Brain pericyte (primary cell): Measurements from ENCODE around the gene PER2.
"Not testable (repeated sequence)": the region's sequence is repeated elsewhere in the genome, so short reads cannot be mapped to it uniquely, and the experiment has no call there.

Source experiments
- DNase-seq: peaks from one replicate; pipeline ENCODE4 v3.0.0-alpha.2; 2012; ENCODE audit warnings: low read depth, low spot score

PER2 gene, protein sequence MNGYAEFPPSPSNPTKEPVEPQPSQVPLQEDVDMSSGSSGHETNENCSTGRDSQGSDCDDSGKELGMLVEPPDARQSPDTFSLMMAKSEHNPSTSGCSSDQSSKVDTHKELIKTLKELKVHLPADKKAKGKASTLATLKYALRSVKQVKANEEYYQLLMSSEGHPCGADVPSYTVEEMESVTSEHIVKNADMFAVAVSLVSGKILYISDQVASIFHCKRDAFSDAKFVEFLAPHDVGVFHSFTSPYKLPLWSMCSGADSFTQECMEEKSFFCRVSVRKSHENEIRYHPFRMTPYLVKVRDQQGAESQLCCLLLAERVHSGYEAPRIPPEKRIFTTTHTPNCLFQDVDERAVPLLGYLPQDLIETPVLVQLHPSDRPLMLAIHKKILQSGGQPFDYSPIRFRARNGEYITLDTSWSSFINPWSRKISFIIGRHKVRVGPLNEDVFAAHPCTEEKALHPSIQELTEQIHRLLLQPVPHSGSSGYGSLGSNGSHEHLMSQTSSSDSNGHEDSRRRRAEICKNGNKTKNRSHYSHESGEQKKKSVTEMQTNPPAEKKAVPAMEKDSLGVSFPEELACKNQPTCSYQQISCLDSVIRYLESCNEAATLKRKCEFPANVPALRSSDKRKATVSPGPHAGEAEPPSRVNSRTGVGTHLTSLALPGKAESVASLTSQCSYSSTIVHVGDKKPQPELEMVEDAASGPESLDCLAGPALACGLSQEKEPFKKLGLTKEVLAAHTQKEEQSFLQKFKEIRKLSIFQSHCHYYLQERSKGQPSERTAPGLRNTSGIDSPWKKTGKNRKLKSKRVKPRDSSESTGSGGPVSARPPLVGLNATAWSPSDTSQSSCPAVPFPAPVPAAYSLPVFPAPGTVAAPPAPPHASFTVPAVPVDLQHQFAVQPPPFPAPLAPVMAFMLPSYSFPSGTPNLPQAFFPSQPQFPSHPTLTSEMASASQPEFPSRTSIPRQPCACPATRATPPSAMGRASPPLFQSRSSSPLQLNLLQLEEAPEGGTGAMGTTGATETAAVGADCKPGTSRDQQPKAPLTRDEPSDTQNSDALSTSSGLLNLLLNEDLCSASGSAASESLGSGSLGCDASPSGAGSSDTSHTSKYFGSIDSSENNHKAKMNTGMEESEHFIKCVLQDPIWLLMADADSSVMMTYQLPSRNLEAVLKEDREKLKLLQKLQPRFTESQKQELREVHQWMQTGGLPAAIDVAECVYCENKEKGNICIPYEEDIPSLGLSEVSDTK (N-terminal part only)

DNA sequence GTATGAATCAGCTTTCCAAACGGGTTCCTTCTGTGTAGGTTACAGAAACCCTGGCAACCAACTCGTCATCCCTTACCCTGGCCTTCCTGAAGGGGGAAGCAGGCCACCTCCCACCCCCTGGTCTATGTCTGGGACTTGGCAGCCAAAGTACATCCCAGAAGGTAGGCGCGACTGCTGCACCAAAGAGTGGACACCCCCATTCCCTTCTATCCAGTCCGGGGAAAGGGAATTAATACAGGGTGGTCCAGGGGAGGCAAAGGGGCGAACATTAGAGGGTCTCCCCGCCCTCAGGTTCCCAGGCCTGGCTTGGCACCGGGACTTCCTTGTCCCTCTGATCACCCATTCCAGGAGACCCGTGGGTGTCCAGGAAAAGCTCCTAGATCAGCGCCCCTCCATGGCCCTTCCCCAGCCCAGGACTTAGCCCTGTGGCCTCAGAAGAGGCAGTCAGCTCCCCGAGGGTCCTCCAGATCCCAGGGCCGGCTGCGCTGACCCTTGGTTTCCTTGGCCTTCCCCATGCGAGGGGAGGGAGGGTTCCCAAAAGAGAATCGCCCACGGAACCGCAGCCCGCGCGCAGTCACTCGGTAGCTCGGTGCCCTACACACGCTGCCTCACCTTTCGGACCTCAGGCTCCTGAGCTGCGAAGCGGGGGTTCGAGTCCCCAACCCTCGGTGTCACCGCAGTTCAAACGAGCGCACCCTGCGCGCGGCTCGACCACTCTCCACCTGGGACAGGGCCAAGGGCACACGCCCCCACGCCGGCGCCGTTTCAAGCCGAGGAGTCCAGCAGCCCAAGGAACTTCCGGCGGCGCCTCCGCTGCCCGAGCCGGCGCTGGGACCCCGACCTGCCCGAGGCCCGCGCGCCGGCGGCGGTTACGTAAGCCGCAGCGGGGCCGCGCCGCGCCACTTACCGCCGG is at the start of gene PER2:
Gene PER2 (minus strand): TSS at position 874 of the 913 bp plus-strand sequence. CDS start 10,674 bp downstream, outside the sequence.
- no peak for DNase-seq

DNA sequence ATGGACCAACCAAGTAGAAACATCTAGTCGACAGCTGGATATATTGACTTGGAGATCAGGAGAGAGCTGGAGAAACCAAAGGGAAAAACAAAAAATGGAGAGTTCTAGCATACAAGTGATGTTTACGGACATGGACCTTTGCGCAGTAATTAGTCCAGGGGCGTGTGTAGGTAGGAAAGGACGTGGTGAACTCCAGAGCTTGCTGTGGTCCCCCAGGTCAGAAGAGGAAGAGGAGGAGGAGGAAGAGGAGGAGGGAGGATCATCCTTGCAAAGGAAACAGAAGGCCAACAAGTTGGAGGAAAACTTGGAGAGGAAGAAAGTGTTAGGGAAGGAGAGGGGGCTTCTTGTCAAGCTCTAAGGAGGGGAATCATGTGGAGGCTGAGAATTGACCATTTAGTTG is 49.4 kb upstream of the PER2 start:
- no peak for DNase-seq

DNA sequence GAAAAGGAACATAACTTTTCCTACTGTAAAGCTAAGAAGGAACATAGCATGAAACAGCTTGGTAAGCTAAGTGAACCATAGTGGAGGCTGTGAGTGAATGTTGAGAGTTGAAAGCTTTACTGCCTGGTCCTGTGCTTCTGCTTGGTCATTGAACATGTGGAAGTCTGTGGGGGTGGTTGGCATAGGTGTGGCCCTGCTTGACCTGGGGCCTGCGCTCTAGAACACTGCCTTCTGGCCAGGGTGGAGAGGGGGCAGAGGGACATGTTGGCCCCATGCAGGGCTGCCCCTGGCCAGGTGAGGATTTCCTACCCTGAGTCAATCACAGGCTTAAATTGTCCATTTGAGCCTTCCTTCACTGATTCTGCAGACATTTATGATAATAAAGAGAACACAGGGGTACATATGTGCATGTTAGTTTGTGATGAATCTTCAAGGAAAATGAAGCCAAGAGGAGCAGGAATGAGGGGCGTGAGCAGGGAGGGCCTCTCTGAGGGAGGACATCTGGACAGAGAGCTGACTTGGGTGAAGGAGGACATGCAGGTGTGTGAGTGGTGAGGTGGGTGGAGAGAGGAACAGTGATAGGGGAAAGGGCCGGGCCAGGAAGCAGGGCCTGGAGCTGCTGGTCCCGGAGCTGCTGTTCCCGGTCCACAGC is 48.5 kb upstream of the PER2 start:
- no peak for DNase-seq

DNA sequence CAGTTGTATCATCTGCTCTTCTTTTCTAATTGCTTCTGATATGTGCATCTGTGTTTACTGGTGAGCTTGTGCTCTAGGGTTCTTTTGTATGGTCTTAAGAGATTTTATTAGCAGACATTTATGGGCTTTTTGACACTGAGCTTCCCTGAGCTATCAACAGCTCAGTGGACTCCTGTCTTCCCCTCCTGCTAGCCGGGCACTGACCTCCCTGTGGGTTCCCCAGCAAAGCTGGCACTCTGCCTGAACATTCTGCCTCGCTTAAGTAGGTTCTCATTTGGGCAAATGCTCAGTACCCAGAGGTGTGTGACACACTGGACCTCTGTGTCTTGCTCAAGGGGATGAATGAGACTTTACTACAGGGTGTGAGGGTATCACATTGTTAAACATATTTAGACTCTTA is 47.7 kb upstream of the PER2 start:
- no peak for DNase-seq

DNA sequence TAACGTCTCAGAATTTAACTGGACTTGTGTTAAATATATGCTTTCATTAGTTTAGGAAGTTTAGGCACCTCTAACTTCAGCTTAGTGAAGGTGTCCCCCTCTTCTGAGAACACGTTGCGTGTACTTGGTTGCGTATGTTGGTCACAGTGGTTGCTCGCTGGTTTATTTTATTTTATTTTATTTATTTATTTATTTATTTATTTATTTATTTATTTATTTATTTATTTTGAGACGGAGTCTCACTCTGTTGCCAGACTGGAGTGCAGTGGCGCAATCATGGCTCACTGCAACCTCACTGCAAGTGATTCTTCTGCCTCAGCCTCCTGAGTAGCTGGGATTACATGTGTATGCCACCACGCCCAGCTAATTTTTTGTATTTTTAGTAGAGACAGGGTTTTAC is 47.2 kb upstream of the PER2 start:
- not testable (repeated sequence) for DNase-seq

DNA sequence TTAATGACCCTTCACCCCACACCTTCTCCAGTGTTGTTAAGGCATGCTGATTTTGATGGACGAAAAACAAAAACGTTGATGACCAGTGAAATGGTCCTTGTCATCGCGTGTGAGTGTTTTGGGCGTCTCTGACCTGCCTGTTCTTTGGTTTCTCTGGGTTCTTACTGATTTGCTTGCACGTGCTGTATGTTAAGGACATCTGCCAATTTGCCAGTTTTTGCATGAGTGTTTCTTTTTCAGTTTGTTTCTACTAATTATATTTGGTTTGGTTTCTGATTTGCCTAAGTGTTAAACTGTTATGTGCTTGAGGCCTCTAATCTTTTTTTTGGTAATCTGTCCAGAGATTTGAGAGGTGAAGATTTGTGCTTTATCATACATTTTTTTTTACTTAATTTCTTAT is 46.5 kb upstream of the PER2 start:
- DNase-seq = no peak

DNA sequence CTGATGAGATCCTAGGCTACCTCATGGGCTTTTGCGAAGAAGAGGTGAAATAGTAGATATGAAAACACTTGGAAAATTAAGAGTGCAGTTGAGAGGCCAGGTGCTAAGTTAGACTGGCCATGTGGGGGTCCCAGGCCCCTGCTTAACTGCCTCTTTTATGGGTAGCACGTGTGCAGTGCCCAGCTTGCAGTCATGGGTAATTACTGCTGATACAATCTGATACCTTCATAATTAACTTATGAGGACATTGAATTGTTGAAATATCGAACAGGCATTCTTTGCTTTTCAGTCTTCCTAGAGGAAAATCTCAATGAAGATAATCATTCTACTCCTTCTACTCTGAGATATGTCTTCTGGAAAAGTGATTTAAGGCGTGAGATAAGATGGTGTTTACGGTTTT is 43.5 kb upstream of the PER2 start:
- DNase-seq = no peak

DNA sequence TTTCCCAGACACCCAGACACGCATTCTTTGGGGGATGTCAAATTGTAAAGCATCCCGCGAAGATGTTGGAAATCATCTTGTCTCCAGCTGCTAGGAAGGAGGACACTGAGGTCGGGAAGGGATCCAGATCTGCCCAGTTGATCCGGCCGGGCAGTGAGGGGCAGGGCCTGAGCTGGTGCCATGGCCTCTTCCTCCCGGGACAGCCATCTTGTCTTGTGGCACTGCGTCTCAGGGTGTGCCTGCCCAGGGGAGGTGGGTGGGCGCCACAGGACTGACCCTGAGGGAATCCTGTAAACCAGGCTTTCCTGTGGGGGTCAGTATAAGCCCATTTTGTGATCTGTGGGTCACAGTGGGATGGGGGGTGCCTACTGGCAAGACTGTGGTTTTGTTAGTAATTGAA is 42.0 kb upstream of the PER2 start:
- DNase-seq = no peak

DNA sequence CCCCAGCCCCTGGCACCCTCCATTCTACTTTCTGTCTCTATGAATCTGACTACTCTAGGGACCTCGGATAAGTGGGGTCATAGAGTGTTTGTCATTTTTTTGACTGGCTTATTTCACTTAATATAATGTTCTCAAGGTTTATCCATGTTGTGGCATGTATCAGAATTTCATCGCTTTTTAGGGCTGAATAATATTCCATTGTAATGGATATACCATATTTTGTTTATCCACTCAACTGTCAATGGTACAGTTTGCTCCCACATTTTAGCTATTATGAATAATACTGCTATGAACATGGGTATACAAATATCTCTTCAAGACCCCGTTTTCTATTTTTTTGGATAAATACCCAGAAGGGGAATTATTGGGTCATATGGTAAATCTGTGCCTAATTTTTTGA is 39.3 kb upstream of the PER2 start:
- no peak for DNase-seq

DNA sequence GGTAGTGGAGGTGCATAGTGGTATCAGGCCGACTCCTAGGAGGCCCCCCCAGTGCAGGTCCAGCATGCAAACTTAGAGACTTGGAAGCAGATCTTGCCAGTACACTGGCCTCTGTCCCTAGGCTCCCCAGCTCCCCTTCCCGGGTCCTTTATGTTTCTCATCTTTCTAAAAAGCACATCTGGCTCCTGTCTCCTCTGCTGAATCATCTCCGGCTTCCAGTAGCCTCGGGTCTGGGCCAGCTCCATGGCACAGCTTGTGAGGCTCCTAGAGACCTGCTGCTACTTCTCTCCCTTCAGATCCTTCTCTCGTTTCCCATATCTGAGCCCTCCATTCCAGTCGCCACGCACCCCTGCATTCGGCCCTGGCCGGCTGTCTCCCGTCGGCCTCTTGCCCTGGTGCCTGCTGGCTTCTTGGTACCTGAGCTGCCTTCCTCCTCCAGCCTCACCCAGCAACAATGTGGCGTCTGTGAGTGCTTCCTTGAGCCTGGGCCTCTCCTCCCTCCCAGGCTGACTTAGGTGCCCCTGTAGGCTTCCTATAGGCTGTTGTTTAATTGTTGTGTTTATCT is 38.5 kb upstream of the PER2 start:
- DNase-seq = no peak

DNA sequence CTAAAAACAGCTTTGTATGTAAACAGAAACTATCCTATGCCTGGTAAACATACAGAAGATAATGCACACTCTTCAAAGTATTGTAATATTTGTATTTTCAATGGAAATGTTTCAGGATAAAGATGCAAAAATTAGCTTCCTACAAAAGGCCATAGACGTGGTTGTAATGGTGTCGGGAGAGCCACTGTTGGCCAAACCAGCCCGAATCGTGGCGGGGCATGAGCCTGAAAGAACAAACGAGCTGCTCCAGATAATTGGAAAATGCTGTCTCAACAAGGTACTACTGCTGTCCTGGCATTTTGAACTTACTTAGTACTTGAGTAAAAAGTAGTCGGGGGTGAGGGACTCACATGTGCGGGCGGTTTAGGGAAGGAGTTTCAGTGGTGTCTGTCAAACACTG is 37.3 kb upstream of the PER2 start:
- DNase-seq = no peak

DNA sequence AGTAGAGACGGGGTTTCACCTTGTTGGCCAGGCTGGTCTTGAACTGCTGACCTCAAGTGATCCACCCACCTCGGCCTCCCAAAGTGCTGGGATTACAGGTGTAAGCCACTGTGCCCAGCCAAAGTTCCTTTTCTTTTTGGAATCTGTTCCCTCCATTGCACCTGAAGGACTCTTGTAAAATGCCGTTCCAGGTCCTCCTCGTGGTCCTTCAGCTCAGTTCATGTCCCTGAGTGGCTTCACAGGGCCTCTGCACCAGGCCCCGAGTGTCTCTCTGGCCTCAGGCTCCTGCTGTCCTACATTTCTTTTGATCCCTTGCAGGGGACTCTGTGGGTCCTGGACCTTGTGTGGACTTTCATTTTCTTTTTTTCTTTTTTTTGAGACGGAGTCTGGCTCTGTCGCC is 35.8 kb upstream of the PER2 start:
- DNase-seq = not testable (repeated sequence)

DNA sequence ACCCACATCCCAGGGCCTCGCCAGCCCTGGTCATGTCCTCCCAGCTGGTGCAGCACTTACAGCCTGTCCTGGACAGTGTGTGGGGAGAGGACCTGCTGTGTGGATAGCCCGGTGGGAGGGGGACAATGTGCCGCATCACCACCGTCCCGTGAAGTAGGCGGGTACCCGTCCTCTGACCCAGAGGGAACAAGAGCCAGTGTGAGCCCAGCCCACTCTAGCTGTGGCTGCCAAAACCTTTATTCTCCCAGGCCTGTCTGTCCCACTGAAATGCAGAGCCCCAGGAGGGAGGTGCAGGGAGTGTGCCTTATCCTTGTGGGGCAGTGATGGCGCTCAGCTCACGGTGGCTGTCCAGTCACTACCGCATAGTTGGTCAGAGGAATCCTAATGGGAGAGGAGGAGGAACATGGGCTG is 33.6 kb upstream of the PER2 start:
- DNase-seq = no peak

DNA sequence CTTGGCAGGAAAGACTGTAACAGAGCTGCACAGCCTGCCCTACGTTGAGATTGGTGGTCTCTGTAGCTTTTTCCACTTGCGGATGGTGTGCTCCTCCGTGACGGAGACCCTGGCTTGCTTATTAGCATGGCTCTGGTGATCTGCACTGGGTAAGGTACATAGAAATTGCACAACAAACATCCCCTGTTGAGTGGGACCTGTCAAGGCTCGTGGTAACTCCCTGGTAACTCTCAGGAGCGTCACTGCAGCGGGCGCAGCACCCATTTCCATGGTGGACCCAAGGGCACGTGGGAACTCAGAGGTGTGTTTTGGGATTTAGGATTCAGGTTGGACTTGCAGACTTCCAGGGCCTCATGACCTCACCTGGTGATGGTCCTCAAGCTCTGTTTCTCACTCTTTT is 33.1 kb upstream of the PER2 start:
- DNase-seq = no peak

DNA sequence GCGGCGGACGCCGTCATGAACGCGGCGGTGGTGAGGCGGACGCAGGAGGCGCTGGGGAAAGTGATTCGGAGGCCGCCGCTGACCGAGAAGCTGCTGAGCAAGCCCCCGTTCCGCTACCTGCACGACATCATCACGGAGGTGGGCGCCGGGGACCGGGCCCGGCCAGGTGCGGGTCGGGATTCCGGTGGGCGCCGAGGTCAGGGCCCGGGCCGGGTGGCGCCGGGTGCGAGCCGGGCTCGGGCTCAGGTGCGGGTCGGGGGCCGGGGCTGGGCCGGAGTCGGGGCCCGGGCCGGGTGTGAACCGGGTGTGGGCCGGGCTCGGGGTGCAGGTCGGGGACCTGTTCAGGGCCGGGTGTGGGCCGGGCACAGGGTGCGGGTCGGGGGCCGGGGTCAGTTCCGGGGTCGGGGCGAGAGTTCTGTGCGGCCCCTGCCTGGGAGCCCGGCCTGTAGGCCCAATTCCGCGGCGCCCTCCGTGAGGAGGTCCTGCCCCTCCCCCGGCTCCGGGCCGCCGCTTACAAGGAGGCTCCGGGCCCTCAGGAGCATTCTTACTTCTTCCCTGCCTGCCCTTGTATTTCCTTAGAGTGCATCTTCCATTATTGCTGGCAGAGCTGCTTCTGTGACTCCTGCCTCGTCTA is 32.4 kb upstream of the PER2 start:
- no peak for DNase-seq

DNA sequence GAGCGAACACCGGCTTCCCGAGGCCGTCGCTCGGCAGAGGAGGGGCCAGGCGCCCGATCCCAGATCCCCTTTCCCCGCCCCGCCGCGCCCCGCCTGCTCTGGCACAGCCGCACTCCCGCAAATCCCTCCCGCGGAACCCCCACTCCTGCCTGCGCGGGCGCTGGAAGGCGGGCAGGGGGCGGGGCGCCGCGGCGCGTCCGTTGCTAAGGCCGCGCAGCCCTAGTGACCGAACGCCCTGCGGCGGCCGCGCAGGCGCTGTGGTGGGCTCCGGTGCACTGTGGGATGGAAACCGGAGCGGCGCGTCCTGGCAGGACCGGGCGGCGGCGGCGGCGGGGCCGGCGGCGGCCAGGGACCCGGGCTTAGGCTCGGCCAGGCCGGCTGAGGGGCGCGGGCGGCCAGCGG is 31.8 kb upstream of the PER2 start, which contains the start of gene TRAF3IP1:
Gene TRAF3IP1 (plus strand): TSS at position 273 of the 402 bp plus-strand sequence. CDS start 145 bp downstream, outside the sequence.
- peak; percentile 58 for DNase-seq

DNA sequence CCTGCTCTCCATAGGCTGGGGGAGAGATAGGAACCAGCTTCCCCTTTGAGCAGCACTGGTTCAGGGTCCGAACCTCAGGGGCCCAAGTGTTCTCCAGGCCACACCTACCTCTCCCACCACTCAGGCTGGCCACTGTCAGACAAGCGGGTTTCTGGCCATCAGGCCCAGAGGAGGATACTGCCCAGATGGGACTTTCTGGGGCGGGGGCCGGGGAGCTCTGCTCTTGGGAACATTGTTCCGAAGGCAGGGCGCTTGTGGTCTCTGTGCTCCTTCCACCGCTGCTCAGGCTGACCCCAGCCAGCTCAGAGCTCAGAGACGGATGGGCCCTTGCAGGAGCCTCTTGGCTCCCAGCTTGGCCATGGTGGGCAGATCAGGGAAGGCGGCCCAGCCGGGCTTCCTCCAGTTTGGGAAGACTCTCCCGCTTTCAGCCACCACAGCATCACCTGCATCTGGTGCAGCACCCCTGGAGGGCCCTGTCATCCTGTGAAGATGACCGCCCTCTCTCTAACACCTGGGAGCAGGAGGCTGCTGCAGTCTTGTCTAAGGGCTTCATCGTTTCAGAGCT is 26.7 kb upstream of the PER2 start:
- DNase-seq = no peak

DNA sequence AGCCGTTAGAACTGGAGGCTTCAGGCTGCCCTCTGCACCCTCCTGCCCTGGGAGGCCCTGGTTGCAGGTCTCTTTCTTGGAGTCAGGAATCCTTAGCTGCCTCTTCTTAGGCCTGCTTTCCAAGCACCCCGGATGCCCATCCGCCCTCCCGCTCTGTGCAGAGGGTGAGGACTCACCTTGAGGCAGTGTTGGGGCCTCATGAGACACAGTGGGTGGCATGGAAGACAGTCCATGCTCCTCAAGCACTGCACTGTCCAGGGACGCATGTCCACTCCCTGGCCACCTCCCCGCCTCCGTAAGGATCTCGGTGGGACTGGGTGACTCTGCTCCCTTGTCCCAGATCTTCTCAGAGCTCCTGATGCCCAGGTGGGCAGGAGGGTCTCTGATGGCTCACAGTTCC is 26.2 kb upstream of the PER2 start:
- DNase-seq = no peak

DNA sequence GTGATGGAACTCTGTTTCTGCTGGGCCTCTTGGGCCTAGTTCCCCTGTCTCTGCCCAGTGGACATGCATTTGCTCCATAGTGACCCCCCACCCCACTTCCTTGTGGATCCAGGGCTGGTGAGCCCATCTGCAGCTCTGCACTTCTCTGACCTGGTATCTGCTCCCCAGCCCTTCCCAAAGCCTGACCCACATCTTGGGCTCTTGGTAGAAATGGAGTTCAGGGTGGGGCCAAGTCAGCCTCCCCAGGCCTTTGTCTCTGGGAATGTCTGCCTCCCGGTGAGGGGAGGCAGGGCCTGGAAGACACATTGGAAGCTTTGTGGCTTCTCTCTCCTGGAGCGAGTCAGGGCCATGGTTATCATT is 25.6 kb upstream of the PER2 start:
- no peak for DNase-seq
